A673 (cell line): Measurements from ENCODE around the gene C8G. TPM values are rescaled to one million over a fixed set of nuclear protein-coding genes. Genes with fewer than 3 reads are reported as not detected.

Experiments used
- BruUV-seq: library from RNA; stranded (reverse); fragments of 400-500 nt; replicated peaks from 2 replicates; lab custom pipeline; 2021; lab: Mats Ljungman, UMichigan
- CTCF ChIA-PET: fragments of 300-600 bp; sonication (Branson Sonifier 250); formaldehyde crosslinking; loops from one replicate; lab custom pipeline; 2022; ENCODE audit warnings: antibody characterized with exemption; lab: Charles Lee
- POLR2A ChIA-PET: fragments of 300-600 bp; sonication (Branson Sonifier 250); formaldehyde crosslinking; loops from one replicate; lab custom pipeline; 2022; ENCODE audit warnings: antibody characterized with exemption; ENCODE audit not compliant: low non-redundant PET; lab: Charles Lee
- DNase-seq: peaks from one replicate; pipeline ENCODE4 v3.0.0-alpha.2; 2015; ENCODE audit warnings: low spot score
- H3K27ac ChIP-seq: fragments of 200-600 bp; sonication (generic); 2 replicates; pipeline ENCODE4 v1.5.1; 2016; ENCODE audit warnings: mixed run types, low read depth, mild to moderate bottlenecking, mixed read lengths, antibody characterized with exemption, low read length; ENCODE audit not compliant: poor library complexity, severe bottlenecking
- H3K27me3 ChIP-seq: fragments of 200-600 bp; sonication (generic); replicated peaks from 2 replicates; pipeline ENCODE4 v1.6.1; 2017; ENCODE audit warnings: mixed run types, low read depth, mild to moderate bottlenecking, mixed read lengths, antibody characterized with exemption, low read length; ENCODE audit not compliant: insufficient read depth, poor library complexity
- H3K36me3 ChIP-seq: fragments of 200-600 bp; sonication (generic); 2 replicates; pipeline ENCODE4 v1.6.1; 2016; ENCODE audit warnings: mixed run types, mild to moderate bottlenecking, mixed read lengths, antibody characterized with exemption, low read length; ENCODE audit not compliant: insufficient read depth, poor library complexity, severe bottlenecking
- H3K4me1 ChIP-seq: fragments of 200-600 bp; sonication (generic); 2 replicates; pipeline ENCODE4 v1.6.1; 2017; ENCODE audit warnings: mixed run types, mild to moderate bottlenecking, mixed read lengths, antibody characterized with exemption, low read length; ENCODE audit not compliant: insufficient read depth, poor library complexity, severe bottlenecking
- H3K4me3 ChIP-seq: fragments of 200-600 bp; sonication (generic); 2 replicates; pipeline ENCODE4 v1.5.1; 2016; ENCODE audit warnings: low read depth, mixed run types, mild to moderate bottlenecking, mixed read lengths, low read length; ENCODE audit not compliant: poor library complexity, severe bottlenecking
- H3K9me3 ChIP-seq: fragments of 200-600 bp; sonication (generic); 2 replicates; pipeline ENCODE4 v1.6.1; 2016; ENCODE audit warnings: mixed run types, low read depth, mild to moderate bottlenecking, mixed read lengths, antibody characterized with exemption, low read length; ENCODE audit not compliant: poor library complexity, severe bottlenecking
- EZH2 ChIP-seq: fragments of 200-600 bp; sonication (generic); IDR thresholded peaks from 2 replicates; pipeline ENCODE4 v1.6.1; 2017; ENCODE audit warnings: borderline replicate concordance, low read depth, mild to moderate bottlenecking, mixed read lengths, antibody characterized with exemption, low read length; ENCODE audit not compliant: poor library complexity, severe bottlenecking
- intact Hi-C: fragments of 100-400 bp; cut with micrococcal nuclease; formaldehyde crosslinking; loops from one replicate; pipeline ENCODE4 v1.10.0; 2022; ENCODE audit not compliant: unreplicated experiment
- total RNA-seq: library from RNA; stranded (reverse); gene quantifications from 2 replicates; pipeline ENCODE4 v1.2.3, GENCODE V29; 2021
- TF ChIP-seq, protein P1 (sequence below): fragments of 300-800, 200-600 bp; sonication (generic); conservative IDR thresholded peaks from 2 replicates; pipeline ENCODE4 v1.5.1; 2017; ENCODE audit warnings: low read depth, mild to moderate bottlenecking, antibody characterized with exemption, low read length, moderate library complexity, mixed read lengths

C8G gene
- total RNA-seq, 1 experiment from 2014 or later, result 0.75 TPM

- no peaks in the 10 kb centered on the region for H3K27me3 ChIP-seq
- BruUV-seq, result no TSS peak
These were observed 40.1 kb downstream of the C8G start for GRCh38 chr9:136985027-136985602.

DNA sequence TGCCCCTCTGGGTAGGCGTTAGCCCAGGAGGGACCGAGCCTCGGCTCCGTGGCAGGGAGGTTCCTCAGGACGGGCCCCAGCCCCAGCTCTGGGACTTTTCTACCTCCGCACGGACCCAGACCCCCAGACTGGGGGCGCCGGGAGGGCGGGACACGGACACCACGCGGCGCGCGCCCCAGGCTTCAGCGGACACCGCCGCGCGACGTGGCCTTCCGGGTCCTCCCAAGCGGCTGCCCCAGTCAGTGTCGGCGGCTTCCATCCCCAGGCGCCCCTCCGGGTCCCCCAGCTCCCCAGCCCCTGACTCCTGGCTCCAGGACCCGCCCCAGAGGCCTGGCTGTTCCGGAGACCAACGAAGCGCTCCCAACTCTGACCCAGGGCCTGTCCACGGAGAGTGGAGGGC lies 40.8 kb downstream of the C8G start:
- intact Hi-C loops, result no loop called here
- Histone ChIP-seq H3K36me3 (no peaks in the 10 kb centered on the region), H3K4me1 (no peaks in the 10 kb centered on the region), H3K27me3 (no peaks in the 10 kb centered on the region), H3K4me3 (no peak overlapping the region), H3K27ac (no peak overlapping the region), H3K9me3 (no peaks in the 10 kb centered on the region)
- no peak for DNase-seq
- ChIA-PET POLR2A (no interaction called here), CTCF (no interaction called here)
- BruUV-seq, result no TSS peak
- TF ChIP-seq, protein P1, sequence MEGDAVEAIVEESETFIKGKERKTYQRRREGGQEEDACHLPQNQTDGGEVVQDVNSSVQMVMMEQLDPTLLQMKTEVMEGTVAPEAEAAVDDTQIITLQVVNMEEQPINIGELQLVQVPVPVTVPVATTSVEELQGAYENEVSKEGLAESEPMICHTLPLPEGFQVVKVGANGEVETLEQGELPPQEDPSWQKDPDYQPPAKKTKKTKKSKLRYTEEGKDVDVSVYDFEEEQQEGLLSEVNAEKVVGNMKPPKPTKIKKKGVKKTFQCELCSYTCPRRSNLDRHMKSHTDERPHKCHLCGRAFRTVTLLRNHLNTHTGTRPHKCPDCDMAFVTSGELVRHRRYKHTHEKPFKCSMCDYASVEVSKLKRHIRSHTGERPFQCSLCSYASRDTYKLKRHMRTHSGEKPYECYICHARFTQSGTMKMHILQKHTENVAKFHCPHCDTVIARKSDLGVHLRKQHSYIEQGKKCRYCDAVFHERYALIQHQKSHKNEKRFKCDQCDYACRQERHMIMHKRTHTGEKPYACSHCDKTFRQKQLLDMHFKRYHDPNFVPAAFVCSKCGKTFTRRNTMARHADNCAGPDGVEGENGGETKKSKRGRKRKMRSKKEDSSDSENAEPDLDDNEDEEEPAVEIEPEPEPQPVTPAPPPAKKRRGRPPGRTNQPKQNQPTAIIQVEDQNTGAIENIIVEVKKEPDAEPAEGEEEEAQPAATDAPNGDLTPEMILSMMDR, result no peak
- TF ChIP-seq EZH2, result no peak

More at GRCh38 chr9:136985027-136985602, 40.1 kb downstream of the C8G start:
- H3K36me3 ChIP-seq, result no peaks in the 10 kb centered on the region
- no peaks in the 10 kb centered on the region for H3K9me3 ChIP-seq
- intact Hi-C loops, result no loop called here
- ChIA-PET POLR2A (no interaction called here), CTCF (no interaction called here)
- no peak overlapping the region for H3K27ac ChIP-seq
- TF ChIP-seq EZH2, result no peak
- TF ChIP-seq, protein P1, result no peak
- H3K4me1 ChIP-seq, result no peaks in the 10 kb centered on the region
- no peak for DNase-seq
- H3K4me3 ChIP-seq, result no peak overlapping the region

DNA sequence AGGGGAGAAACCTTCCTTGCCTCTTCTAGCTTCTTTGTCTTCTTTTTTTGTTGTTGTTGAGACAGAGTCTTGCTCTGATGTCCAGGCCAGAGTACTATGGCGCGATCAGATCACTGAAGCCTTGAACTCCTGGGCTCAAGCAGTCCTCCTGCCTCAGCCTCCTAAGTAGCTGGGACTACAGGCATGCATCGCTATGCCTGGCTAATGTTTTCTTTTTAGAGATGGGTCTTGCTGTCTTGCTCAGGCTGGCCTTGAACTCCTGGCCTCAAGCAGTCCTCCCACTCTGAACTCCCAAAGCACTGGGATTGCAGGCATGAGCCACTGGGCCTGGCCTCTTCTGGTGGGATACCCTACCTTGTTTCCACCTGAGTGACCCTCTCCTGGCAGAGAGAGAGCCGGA lies 43.8 kb downstream of the C8G start:
- no peaks in the 10 kb centered on the region for H3K9me3 ChIP-seq
- peaks cover 11% of the 10 kb centered on the region for H3K4me1 ChIP-seq
- ChIA-PET CTCF (no interaction called here), POLR2A (no interaction called here)
- no peak overlapping the region for H3K4me3 ChIP-seq
- intact Hi-C loops, result no loop called here
- no peaks in the 10 kb centered on the region for H3K27me3 ChIP-seq
- no TSS peak for BruUV-seq
- no peak overlapping the region for H3K27ac ChIP-seq
- no peak for DNase-seq
- H3K36me3 ChIP-seq, result peaks cover 6% of the 10 kb centered on the region
- no peak for TF ChIP-seq EZH2
- TF ChIP-seq, protein P1, result no peak
